Fibroblast of the aortic adventitia (primary cell): Measurements from ENCODE around the gene PLP1. TPM values are rescaled to one million over a fixed set of nuclear protein-coding genes. Genes with fewer than 3 reads are reported as not detected.

Source experiments
- DNase-seq: peaks from one replicate; pipeline ENCODE4 v3.0.0-alpha.2; 2010; ENCODE audit warnings: low read depth
- H3K4me3 ChIP-seq: 2 replicates; pipeline ENCODE4 v1.5.1; 2011; ENCODE audit warnings: low read depth, mild to moderate bottlenecking, control low read depth, low read length, moderate library complexity
- CTCF ChIP-seq: IDR thresholded peaks from 2 replicates; pipeline ENCODE4 v1.5.1; 2011; ENCODE audit warnings: mild to moderate bottlenecking, low read length, control low read depth, inconsistent platforms; ENCODE audit not compliant: insufficient read depth
- total RNA-seq: library from RNA; depleted of rRNA; stranded (reverse); fragments of >200 nt; gene quantifications from 2 replicates; pipeline ENCODE4 v1.2.3, GENCODE V29; 2012; ENCODE audit warnings: low replicate concordance

Gene PLP1
- 2.3 TPM in 1 of 2 replicates, not detected in the other for total RNA-seq

- TF ChIP-seq CTCF = no peak
- no peak for DNase-seq
- H3K4me3 ChIP-seq = no peak within 1 kb of the TSS
Measured at GRCh38 chrX:103776546-103776945, at the start of gene PLP1. TSS of gene PLP1 (plus strand) at chrX:103776840. CDS start at chrX:103776996, 156 bp downstream.

- TF ChIP-seq CTCF = no peak
- H3K4me3 ChIP-seq = no peak overlapping the region
- DNase-seq = no peak
Measured at GRCh38 chrX:103727115-103727514, 49.5 kb upstream of the PLP1 start.

GRCh38 chrX:103729015-103729414 is 47.6 kb upstream of the PLP1 start:
- no peak for DNase-seq
- H3K4me3 ChIP-seq = no peak overlapping the region
- no peak for TF ChIP-seq CTCF

GRCh38 chrX:103730147-103730795 is 46.4 kb upstream of the PLP1 start:
- no peak overlapping the region for H3K4me3 ChIP-seq
- TF ChIP-seq CTCF = no peak
- DNase-seq = no peak

GRCh38 chrX:103730796-103731493 is 45.7 kb upstream of the PLP1 start:
- peak; percentile 87 for DNase-seq
- H3K4me3 ChIP-seq = no peak overlapping the region
- TF ChIP-seq CTCF = no peak

- no peak for TF ChIP-seq CTCF
- H3K4me3 ChIP-seq = no peak overlapping the region
- no peak for DNase-seq
Measured at GRCh38 chrX:103733017-103733416, 43.6 kb upstream of the PLP1 start.
